ENCODE measurements around the gene EIF2B2.

DNA sequence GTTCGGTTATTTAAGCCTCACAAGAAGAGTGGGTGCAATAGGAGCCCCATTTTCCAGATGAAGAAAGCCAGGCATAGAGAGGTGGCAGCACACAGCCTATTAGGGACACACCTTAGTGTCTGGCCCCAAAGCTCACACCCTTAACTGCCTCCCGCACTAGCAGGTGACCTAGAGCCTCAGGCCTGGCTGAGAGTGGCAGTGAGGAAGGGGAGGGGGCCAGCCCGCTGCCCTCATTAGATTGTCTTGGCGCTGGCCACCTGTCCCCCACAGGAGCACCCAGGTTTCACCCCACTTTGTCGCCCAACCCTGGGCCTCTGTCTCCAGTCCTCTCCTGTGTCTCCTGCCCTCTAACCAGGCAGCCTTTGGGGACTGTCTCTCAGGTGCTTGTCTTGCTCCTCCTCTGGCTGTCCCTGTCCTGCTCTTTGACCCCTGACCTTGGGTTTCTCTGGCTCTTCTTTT, 28.8 kb upstream of the EIF2B2 start:
- TF ChIP-seq YY1 (IDR thresholded peaks at IDR 0.05; ENCODE audit: insufficient read depth, insufficient read length) (no peak), ZNF274 (IDR thresholded peaks at IDR 0.05; ENCODE audit: low read depth, low read length) (no peak)

All from NT2/D1 (cell line).